ENCODE data around the gene DNAI2.

- TF ChIP-seq CTCF (IDR thresholded peaks at IDR 0.05) (no peak), POLR2A (IDR thresholded peaks at IDR 0.05) (no peak)
Observed at GRCh38 chr17:74239172-74239571, 34.9 kb upstream of the DNAI2 start.

All from thyroid gland (tissue), 4 donors.